ENCODE measurements around the gene OLFML2A.

Gene OLFML2A

GRCh38 chr9:124855944-124856765 is 79.2 kb downstream of the OLFML2A start:
- DNase-seq: peak in 1 of 2 donors; percentile 59

- no peak for DNase-seq
These were observed 80.7 kb downstream of the OLFML2A start for GRCh38 chr9:124857533-124858162.

GRCh38 chr9:124858330-124859046 is 81.6 kb downstream of the OLFML2A start:
- DNase-seq: no peak

- no peak for DNase-seq
These were observed 83.1 kb downstream of the OLFML2A start for GRCh38 chr9:124859803-124860581.

- no peak for DNase-seq
These were observed 83.8 kb downstream of the OLFML2A start for GRCh38 chr9:124860582-124861341.

GRCh38 chr9:124861342-124862229 is 84.7 kb downstream of the OLFML2A start, which contains the start of the genes ARPC5L and RPL35:
TSS of gene ARPC5L (plus strand) at chr9:124862130. CDS start at chr9:124869291, 7,161 bp downstream.
TSS of gene RPL35 (minus strand) at chr9:124861957. CDS start at chr9:124861912, 45 bp downstream.
- peak; percentile 96 for DNase-seq

GRCh38 chr9:124863371-124863871 is 86.5 kb downstream of the OLFML2A start:
- DNase-seq: no peak

Data from stimulated activated CD4-positive, alpha-beta T cell treated with anti-CD3 and anti-CD28 coated beads, Interleukin-2, amount 100 ng/mL, for 24 hours (primary cell).